ENCODE results near the gene COL5A1. TPM values are rescaled to one million over a fixed set of nuclear protein-coding genes. Genes with fewer than 3 reads are reported as not detected.

The COL5A1 gene
- total RNA-seq, 4 donors from 2014 or later = 4.8 to 16.5 (median 9.4) TPM

GRCh38 chr9:134889386-134890154 lies 248.0 kb downstream of the COL5A1 start:
- no peak for TF ChIP-seq CTCF (IDR thresholded peaks at IDR 0.05)
- no peak for TF ChIP-seq POLR2A (IDR thresholded peaks at IDR 0.05)
- Histone ChIP-seq H3K4me3 (replicated peaks in 1 of 3) (no peak overlapping the region), H3K27ac (no peak overlapping the region), H3K9me3 (no peaks in the 10 kb centered on the region), H3K36me3 (no peaks in the 10 kb centered on the region), H3K4me1 (peaks cover 0 to 5% of the 10 kb centered on the region in 2 donors), H3K27me3 (no peaks in the 10 kb centered on the region)
- WGBS, 2 donors = 92 to 93% methylated on average over 10 of the region's 10 CpGs
- no peak for DNase-seq
- intact Hi-C loops (cut with DNase I) = no loop called here

GRCh38 chr9:134890155-134890495 lies 248.5 kb downstream of the COL5A1 start:
- Histone ChIP-seq H3K27me3 (no peaks in the 10 kb centered on the region), H3K36me3 (no peaks in the 10 kb centered on the region), H3K9me3 (no peaks in the 10 kb centered on the region), H3K27ac (no peak overlapping the region), H3K4me3 (replicated peaks in 1 of 3) (no peak overlapping the region), H3K4me1 (peaks cover 0 to 7% of the 10 kb centered on the region in 2 donors)
- TF ChIP-seq POLR2A (IDR thresholded peaks at IDR 0.05) (no peak), CTCF (IDR thresholded peaks at IDR 0.05) (no peak)
- DNase-seq = no peak
- 83% methylated on average over 5 of the region's 5 CpGs for WGBS, 2 donors
- intact Hi-C loops (cut with DNase I) = no loop called here

- no peaks in the 10 kb centered on the region for H3K36me3 ChIP-seq
- intact Hi-C loops (cut with DNase I) = no loop called here
- no peak for DNase-seq
- no peaks in the 10 kb centered on the region for H3K27me3 ChIP-seq
- 91 to 96% methylated on average over 8 of the region's 8 CpGs for WGBS, 2 donors
- no peaks in the 10 kb centered on the region for H3K9me3 ChIP-seq
- peaks cover 8 to 17% of the 10 kb centered on the region in 2 donors for H3K4me1 ChIP-seq
- H3K27ac ChIP-seq = no peak overlapping the region
- TF ChIP-seq CTCF (IDR thresholded peaks at IDR 0.05) (no peak), POLR2A (IDR thresholded peaks at IDR 0.05) (no peak)
- H3K4me3 ChIP-seq (replicated peaks in 1 of 3) = no peak overlapping the region
Observed at GRCh38 chr9:134891053-134891452, 249.4 kb downstream of the COL5A1 start.

GRCh38 chr9:134891713-134892112 lies 250.1 kb downstream of the COL5A1 start:
- WGBS, 2 donors = 79 to 90% methylated on average over 5 of the region's 5 CpGs
- H3K9me3 ChIP-seq = no peaks in the 10 kb centered on the region
- no peaks in the 10 kb centered on the region for H3K36me3 ChIP-seq
- H3K27me3 ChIP-seq = no peaks in the 10 kb centered on the region
- no peak for DNase-seq
- H3K4me1 ChIP-seq = peaks cover 14 to 23% of the 10 kb centered on the region in 2 donors
- H3K4me3 ChIP-seq (replicated peaks in 1 of 3) = no peak overlapping the region
- H3K27ac ChIP-seq = no peak overlapping the region
- intact Hi-C loops (cut with DNase I) = no loop called here
- TF ChIP-seq POLR2A (IDR thresholded peaks at IDR 0.05) (no peak), CTCF (IDR thresholded peaks at IDR 0.05) (no peak)

- Histone ChIP-seq H3K4me3 (replicated peaks in 1 of 3) (no peak overlapping the region), H3K36me3 (no peaks in the 10 kb centered on the region), H3K27ac (no peak overlapping the region), H3K9me3 (no peaks in the 10 kb centered on the region), H3K27me3 (no peaks in the 10 kb centered on the region), H3K4me1 (peaks cover 18 to 28% of the 10 kb centered on the region in 2 donors)
- TF ChIP-seq CTCF (IDR thresholded peaks at IDR 0.05) = no peak
- TF ChIP-seq POLR2A (IDR thresholded peaks at IDR 0.05) = no peak
- WGBS, 2 donors = 98 to 100% methylated on average over 1 to 5 of the region's 6 CpGs
- intact Hi-C loops (cut with DNase I) = no loop called here
- no peak for DNase-seq
Observed at GRCh38 chr9:134892221-134892620, 250.6 kb downstream of the COL5A1 start.
